MM.1S (cell line): ENCODE data around the gene ADGRL3.

Experiments used
- DNase-seq: peaks from one replicate; pipeline ENCODE4 v3.0.0-alpha.2; 2015
- H2AFZ ChIP-seq: fragments of 300-600 bp; sonication (generic); 2 replicates; pipeline ENCODE4 v1.6.0; 2016; ENCODE audit warnings: antibody characterized with exemption, low read length
- H3F3A ChIP-seq: fragments of 300-600 bp; sonication (generic); 2 replicates; pipeline ENCODE4 v1.6.1; 2016; ENCODE audit warnings: mild to moderate bottlenecking, antibody characterized with exemption, low read length, moderate library complexity, mixed read lengths; ENCODE audit not compliant: insufficient read depth
- H3K27ac ChIP-seq: fragments of 300-600 bp; sonication (generic); 2 replicates; pipeline ENCODE4 v1.5.1; 2016; ENCODE audit warnings: mild to moderate bottlenecking, low read length
- H3K27me3 ChIP-seq: fragments of 300-600 bp; sonication (generic); replicated peaks from 2 replicates; pipeline ENCODE4 v1.6.0; 2016; ENCODE audit warnings: low read length; ENCODE audit not compliant: insufficient read depth
- H3K36me3 ChIP-seq: fragments of 300-600 bp; sonication (generic); replicated peaks from 2 replicates; pipeline ENCODE4 v1.6.1; 2016; ENCODE audit warnings: mild to moderate bottlenecking, low read length, mixed read lengths; ENCODE audit not compliant: insufficient read depth
- H3K4me1 ChIP-seq: fragments of 300-600 bp; sonication (generic); 2 replicates; pipeline ENCODE4 v1.6.1; 2016; ENCODE audit warnings: low read length, mixed read lengths
- H3K4me2 ChIP-seq: fragments of 300-600 bp; sonication (generic); 2 replicates; pipeline ENCODE4 v1.6.0; 2016; ENCODE audit warnings: low read depth, low read length
- H3K4me3 ChIP-seq: fragments of 300-600 bp; sonication (generic); 2 replicates; pipeline ENCODE4 v1.5.1; 2016; ENCODE audit warnings: low read length, mixed read lengths
- H3K79me2 ChIP-seq: fragments of 300-600 bp; sonication (generic); 2 replicates; pipeline ENCODE4 v1.6.1; 2016; ENCODE audit warnings: mixed run types, low read length, mixed read lengths
- H3K9ac ChIP-seq: fragments of 300-600 bp; sonication (generic); 2 replicates; pipeline ENCODE4 v1.6.1; 2016; ENCODE audit warnings: low read length, mixed read lengths
- H3K9me2 ChIP-seq: fragments of 300-600 bp; sonication (generic); replicated peaks from 2 replicates; pipeline ENCODE4 v1.6.1; 2016; ENCODE audit warnings: mild to moderate bottlenecking, low read length, mixed read lengths; ENCODE audit not compliant: insufficient read depth
- H3K9me3 ChIP-seq: fragments of 300-600 bp; sonication (generic); replicated peaks from 2 replicates; pipeline ENCODE4 v1.6.1; 2016; ENCODE audit warnings: mild to moderate bottlenecking, low read length, mixed read lengths; ENCODE audit not compliant: insufficient read depth
- H4K20me1 ChIP-seq: fragments of 300-600 bp; sonication (generic); 2 replicates; pipeline ENCODE4 v1.6.1; 2016; ENCODE audit warnings: mild to moderate bottlenecking, low read length, moderate library complexity, mixed read lengths; ENCODE audit not compliant: insufficient read depth
- CTCF ChIP-seq: fragments of 300-600 bp; sonication (generic); IDR thresholded peaks from 2 replicates; pipeline ENCODE4 v1.5.1; 2016; ENCODE audit warnings: antibody characterized with exemption, low read length, mixed read lengths
- EZH2 ChIP-seq: fragments of 300-600 bp; sonication (generic); optimal IDR thresholded peaks from 2 replicates; pipeline ENCODE3; 2017; ENCODE audit warnings: low read depth, mild to moderate bottlenecking, antibody characterized with exemption, low read length, mixed read lengths
- EZH2phosphoT487 ChIP-seq: fragments of 300-600 bp; sonication (generic); IDR thresholded peaks from 2 replicates; pipeline ENCODE4 v1.6.1; 2018; ENCODE audit warnings: antibody characterized with exemption, low read length

Gene ADGRL3

GRCh38 chr4:61517144-61517543 is 317.0 kb downstream of the ADGRL3 start:
- no peak overlapping the region for H3K27ac ChIP-seq
- TF ChIP-seq CTCF (no peak), EZH2 (no peak), EZH2phosphoT487 (no peak)
- H3K36me3 ChIP-seq: no peaks in the 10 kb centered on the region
- no peaks in the 10 kb centered on the region for H3K9me2 ChIP-seq
- no peak overlapping the region for H3K4me2 ChIP-seq
- H3K9me3 ChIP-seq: no peaks in the 10 kb centered on the region
- no peak overlapping the region for H3K4me3 ChIP-seq
- H3F3A ChIP-seq: no peaks in the 10 kb centered on the region
- no peak overlapping the region for H2AFZ ChIP-seq
- H3K79me2 ChIP-seq: no peaks in the 10 kb centered on the region
- DNase-seq: no peak
- no peaks in the 10 kb centered on the region for H3K4me1 ChIP-seq
- no peak overlapping the region for H3K9ac ChIP-seq
- no peaks in the 10 kb centered on the region for H3K27me3 ChIP-seq
- H4K20me1 ChIP-seq: no peaks in the 10 kb centered on the region

- no peak for DNase-seq
- Histone ChIP-seq H3K9me3 (no peaks in the 10 kb centered on the region), H3K79me2 (no peaks in the 10 kb centered on the region), H3K4me1 (no peaks in the 10 kb centered on the region), H3K36me3 (no peaks in the 10 kb centered on the region), H3K27me3 (no peaks in the 10 kb centered on the region), H3K27ac (no peak overlapping the region), H3K4me3 (no peak overlapping the region), H4K20me1 (no peaks in the 10 kb centered on the region), H3K9me2 (no peaks in the 10 kb centered on the region), H3K9ac (no peak overlapping the region), H3F3A (no peaks in the 10 kb centered on the region), H3K4me2 (no peak overlapping the region), H2AFZ (no peak overlapping the region)
- TF ChIP-seq CTCF: no peak
- no peak for TF ChIP-seq EZH2
- TF ChIP-seq EZH2phosphoT487: no peak
These were observed 320.0 kb downstream of the ADGRL3 start for GRCh38 chr4:61520166-61520565.

- no peak for TF ChIP-seq EZH2phosphoT487
- Histone ChIP-seq H3K27me3 (no peaks in the 10 kb centered on the region), H3K27ac (no peak overlapping the region), H3K9ac (no peak overlapping the region), H3K9me2 (no peaks in the 10 kb centered on the region), H2AFZ (no peak overlapping the region), H4K20me1 (no peaks in the 10 kb centered on the region), H3K36me3 (no peaks in the 10 kb centered on the region), H3K79me2 (no peaks in the 10 kb centered on the region), H3K9me3 (no peaks in the 10 kb centered on the region), H3K4me1 (no peaks in the 10 kb centered on the region), H3K4me2 (no peak overlapping the region), H3K4me3 (no peak overlapping the region), H3F3A (no peaks in the 10 kb centered on the region)
- DNase-seq: no peak
These were observed 320.6 kb downstream of the ADGRL3 start for GRCh38 chr4:61520681-61521160.

GRCh38 chr4:61521451-61521850 is 321.3 kb downstream of the ADGRL3 start:
- no peaks in the 10 kb centered on the region for H3K79me2 ChIP-seq
- no peaks in the 10 kb centered on the region for H3K27me3 ChIP-seq
- H4K20me1 ChIP-seq: no peaks in the 10 kb centered on the region
- H3K4me1 ChIP-seq: no peaks in the 10 kb centered on the region
- H3K4me2 ChIP-seq: no peak overlapping the region
- TF ChIP-seq EZH2 (no peak), EZH2phosphoT487 (no peak), CTCF (no peak)
- H3K9me2 ChIP-seq: no peaks in the 10 kb centered on the region
- no peak overlapping the region for H3K27ac ChIP-seq
- H2AFZ ChIP-seq: no peak overlapping the region
- no peaks in the 10 kb centered on the region for H3F3A ChIP-seq
- H3K4me3 ChIP-seq: no peak overlapping the region
- DNase-seq: no peak
- H3K36me3 ChIP-seq: no peaks in the 10 kb centered on the region
- no peak overlapping the region for H3K9ac ChIP-seq
- H3K9me3 ChIP-seq: no peaks in the 10 kb centered on the region
